K562 (cell line): Measurements from ENCODE around the gene MRPL58. TPM values are rescaled to one million over a fixed set of nuclear protein-coding genes. Genes with fewer than 3 reads are reported as not detected.

Source experiments
- ARID2 ChIP-seq: fragments of 450-650 bp; IDR thresholded peaks from 2 replicates; pipeline ENCODE4 v1.6.1; 2017; ENCODE audit warnings: antibody characterized with exemption, mild to moderate bottlenecking
- ARNT ChIP-seq, 2 experiments: fragments of 450-650 bp; IDR thresholded peaks; 2 replicates each; pipeline ENCODE4 v1.6.1; 2016; ENCODE audit warnings: mild to moderate bottlenecking in 1 of 2
- ATF4 ChIP-seq: fragments of 450-650 bp; formaldehyde crosslinking; IDR thresholded peaks from 2 replicates; pipeline ENCODE4 v1.4.0; 2022; ENCODE audit warnings: mild to moderate bottlenecking, moderate library complexity
- BRCA1 ChIP-seq, 2 experiments: fragments of 450-650 bp in 1 of 2; sonication (generic) in 1 of 2; formaldehyde crosslinking in 1 of 2; IDR thresholded peaks; 2 replicates each; pipeline versions ENCODE4 v1.5.0 to v1.6.1; 2017 to 2020; ENCODE audit warnings: mild to moderate bottlenecking in 1 of 2, missing genetic modification reagents in 1 of 2
- HDAC3 ChIP-seq: fragments of 450-650 bp; IDR thresholded peaks from 2 replicates; pipeline ENCODE4 v1.6.1; 2018; ENCODE audit warnings: borderline replicate concordance, mild to moderate bottlenecking, moderate library complexity; ENCODE audit not compliant: partially characterized antibody
- MCM7 ChIP-seq, 2 experiments: fragments of 450-650 bp; IDR thresholded peaks; 2 replicates each; pipeline ENCODE4 v1.6.1; 2016 to 2018
- RBM17 ChIP-seq: fragments of 200-400 bp; formaldehyde crosslinking; IDR thresholded peaks from 2 replicates; pipeline ENCODE4 v1.6.1; 2017; ENCODE audit warnings: low read depth, mild to moderate bottlenecking, low read length, borderline replicate concordance
- TCF3 ChIP-seq: sonication (generic); formaldehyde crosslinking; IDR thresholded peaks from 2 replicates; pipeline ENCODE4 v1.4.0; 2020; ENCODE audit warnings: mild to moderate bottlenecking, missing genetic modification reagents
- ZNF224 ChIP-seq: sonication (generic); formaldehyde crosslinking; IDR thresholded peaks from 2 replicates; pipeline ENCODE4 v1.8.0; 2022; ENCODE audit warnings: mild to moderate bottlenecking, missing genetic modification reagents
- ZNF407 ChIP-seq: fragments of 450-650 bp; IDR thresholded peaks from 2 replicates; pipeline ENCODE4 v1.6.1; 2016; ENCODE audit warnings: low read depth
- ZNF592 ChIP-seq: fragments of 450-650 bp; IDR thresholded peaks from 2 replicates; pipeline ENCODE4 v1.6.1; 2017; ENCODE audit warnings: antibody characterized with exemption, mild to moderate bottlenecking
- polyA plus RNA-seq, 8 experiments: library from polyadenylated mRNA; depleted of rRNA in 4 of 8; stranded (reverse) in 5 of 8; unstranded in 3 of 8; fragments of >200 nt; fragmentation: Nextera tagmentation in 2 of 8; fragmentation: Illumina TruSeq in 1 of 8; extraction: Ambion mirVana in 2 of 8; extraction: Trizol in 1 of 8; gene quantifications; 2 replicates each; pipeline versions ENCODE4 v1.2.1 to v1.2.3, GENCODE V29; 2011 to 2014; ENCODE audit warnings: inconsistent platforms in 1 of 8, missing spikeins in 1 of 8
- total RNA-seq, 7 experiments: library from RNA; depleted of rRNA in 6 of 7; stranded (reverse); fragments of >200 nt in 6 of 7; fragmentation: Illumina TruSeq in 2 of 7; extraction: Trizol in 2 of 7; gene quantifications; 2 replicates each; pipeline versions ENCODE4 v1.2.1 to v1.2.3, GENCODE V29; 2011 to 2021; ENCODE audit warnings: low replicate concordance in 1 of 7
- TF ChIP-seq, protein P1 (sequence below): sonication (generic); formaldehyde crosslinking; IDR thresholded peaks from 2 replicates; pipeline ENCODE4 v1.9.0; 2022; ENCODE audit warnings: mild to moderate bottlenecking, missing genetic modification reagents

The MRPL58 gene
- total and polyA plus RNA-seq, 9 of the 15 experiments (the other 6 are each of a cell fraction or from before 2014, with no cell fraction given) = 30.8 to 107 (median 72.4) TPM

GRCh38 chr17:75046407-75047289 lies 34.2 kb downstream of the MRPL58 start, which contains the start of the genes ATP5PD and KCTD2 (continued):
- no peak for TF ChIP-seq ZNF407
- no peak for TF ChIP-seq TCF3 (CRISPR knock-in tag)
- no peak; the same call in 1 of the 2 replicates for TF ChIP-seq ATF4
- no peak for TF ChIP-seq RBM17
- TF ChIP-seq ZNF592 = no peak
- no peak for TF ChIP-seq BRCA1 (IDR thresholded peaks at IDR 0.05)
- TF ChIP-seq BRCA1 (CRISPR knock-in tag; IDR thresholded peaks at IDR 0.05) = no peak
- TF ChIP-seq, protein P1, sequence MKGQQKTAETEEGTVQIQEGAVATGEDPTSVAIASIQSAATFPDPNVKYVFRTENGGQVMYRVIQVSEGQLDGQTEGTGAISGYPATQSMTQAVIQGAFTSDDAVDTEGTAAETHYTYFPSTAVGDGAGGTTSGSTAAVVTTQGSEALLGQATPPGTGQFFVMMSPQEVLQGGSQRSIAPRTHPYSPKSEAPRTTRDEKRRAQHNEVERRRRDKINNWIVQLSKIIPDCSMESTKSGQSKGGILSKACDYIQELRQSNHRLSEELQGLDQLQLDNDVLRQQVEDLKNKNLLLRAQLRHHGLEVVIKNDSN (CRISPR knock-in tag) = 0 out of 2 replicates have a peak, but pooled peaks have one; percentile 15
- no peak for TF ChIP-seq ARNT (IDR thresholded peaks at IDR 0.05)
- TF ChIP-seq ARID2 = no peak
- no peak for TF ChIP-seq HDAC3
- TF ChIP-seq ZNF224 (CRISPR knock-in tag) = no peak
- TF ChIP-seq MCM7 (IDR thresholded peaks at IDR 0.05) = no peak
